CD4-positive, alpha-beta T cell treated with Interleukin-17A for 1 hour (primary cell): ENCODE measurements around the gene TMEM163.
"Not testable (repeated sequence)": the region's sequence is repeated elsewhere in the genome, so short reads cannot be mapped to it uniquely, and the experiment has no call there.

ENCODE experiments used
- DNase-seq: peaks from one replicate; pipeline ENCODE4 v3.0.0-alpha.2; 2020

Gene TMEM163

GRCh38 chr2:134602666-134603065, 116.1 kb downstream of the TMEM163 start:
- no peak for DNase-seq

DNA sequence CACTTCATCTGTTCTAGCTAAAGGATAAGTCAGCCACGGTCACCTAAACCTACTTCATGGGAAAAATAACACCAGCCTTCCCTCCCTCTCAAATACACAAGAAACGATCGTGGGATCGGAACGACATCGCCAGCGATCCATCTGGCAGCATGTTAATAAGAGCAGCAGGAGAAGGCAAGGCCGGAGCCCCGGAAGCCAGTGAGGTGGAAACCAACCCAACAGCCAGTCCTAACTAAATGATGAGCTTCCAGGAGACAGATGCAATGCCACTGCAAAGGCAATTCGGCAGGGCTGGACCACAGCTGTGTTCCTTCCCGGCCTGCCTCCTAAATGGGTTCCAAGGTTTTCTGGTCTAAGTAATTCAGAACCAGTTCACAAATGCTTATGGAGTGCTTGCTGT, 117.5 kb downstream of the TMEM163 start:
- no peak for DNase-seq

DNA sequence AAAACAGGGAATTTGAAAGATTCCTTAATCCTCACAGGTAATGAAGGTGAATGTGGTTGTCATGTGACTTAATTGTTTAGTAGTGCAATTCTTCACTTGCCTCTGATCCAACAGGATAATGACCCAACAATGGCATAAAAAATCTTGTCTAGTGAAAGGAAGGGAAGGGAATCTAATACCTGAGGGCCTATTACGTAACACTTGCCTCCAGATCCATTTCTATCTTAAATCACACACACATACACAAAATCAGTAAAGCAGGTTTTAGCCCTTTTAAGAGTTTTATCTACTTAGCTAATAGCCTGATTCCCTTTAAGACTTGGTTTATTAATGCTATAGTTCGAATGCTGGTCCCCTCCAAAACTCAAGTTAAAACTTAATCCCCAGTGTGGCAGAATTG, 118.6 kb downstream of the TMEM163 start:
- no peak for DNase-seq

DNA sequence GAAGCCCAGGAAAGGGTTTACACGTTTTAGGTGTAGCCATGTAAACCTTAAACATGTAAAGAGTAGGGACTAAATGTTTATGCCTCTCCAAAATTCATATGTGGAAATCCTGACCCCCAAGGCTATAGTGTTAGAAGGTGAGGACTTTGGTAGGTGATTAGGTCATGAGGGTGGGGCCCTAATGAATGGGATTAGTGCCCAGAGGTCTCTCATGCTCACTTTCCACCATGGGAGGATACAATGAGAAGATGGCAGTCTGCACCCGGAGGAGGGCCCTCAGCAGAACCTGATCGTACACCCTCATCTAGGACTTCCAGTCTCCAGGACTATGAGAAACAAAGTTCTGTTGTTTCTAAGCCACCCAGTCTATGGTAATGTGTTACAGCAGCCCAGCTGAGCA, 119.6 kb downstream of the TMEM163 start:
- DNase-seq = no peak

GRCh38 chr2:134594399-134594798, 124.4 kb downstream of the TMEM163 start:
- no peak for DNase-seq

DNA sequence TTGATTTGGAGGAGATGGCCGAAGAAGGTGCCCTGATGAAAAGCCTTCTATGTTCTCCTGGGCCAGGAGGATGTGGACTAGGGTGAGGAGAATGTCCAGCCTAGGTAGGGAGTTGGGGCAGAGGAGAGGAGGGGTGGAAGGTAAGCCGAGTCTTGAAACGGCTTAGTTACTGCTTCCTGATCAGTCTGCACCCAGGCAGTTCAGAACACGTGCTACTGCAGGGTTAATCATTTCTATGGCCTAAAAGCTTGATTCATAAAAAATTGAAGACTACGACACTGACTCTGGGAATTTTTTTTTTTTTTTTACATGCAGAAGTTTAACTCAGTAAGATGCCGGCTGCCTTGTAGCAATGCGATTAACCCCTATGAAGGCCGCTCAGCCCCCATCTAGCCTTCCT, 125.3 kb downstream of the TMEM163 start:
- DNase-seq = no peak

- DNase-seq = no peak
These were observed 126.4 kb downstream of the TMEM163 start for GRCh38 chr2:134592377-134592776.

GRCh38 chr2:134591526-134591925, 127.3 kb downstream of the TMEM163 start:
- no peak for DNase-seq

- no peak for DNase-seq
These were observed 128.1 kb downstream of the TMEM163 start for GRCh38 chr2:134590679-134591078.

- DNase-seq = not testable (repeated sequence)
These were observed 129.4 kb downstream of the TMEM163 start for GRCh38 chr2:134589171-134590083.

DNA sequence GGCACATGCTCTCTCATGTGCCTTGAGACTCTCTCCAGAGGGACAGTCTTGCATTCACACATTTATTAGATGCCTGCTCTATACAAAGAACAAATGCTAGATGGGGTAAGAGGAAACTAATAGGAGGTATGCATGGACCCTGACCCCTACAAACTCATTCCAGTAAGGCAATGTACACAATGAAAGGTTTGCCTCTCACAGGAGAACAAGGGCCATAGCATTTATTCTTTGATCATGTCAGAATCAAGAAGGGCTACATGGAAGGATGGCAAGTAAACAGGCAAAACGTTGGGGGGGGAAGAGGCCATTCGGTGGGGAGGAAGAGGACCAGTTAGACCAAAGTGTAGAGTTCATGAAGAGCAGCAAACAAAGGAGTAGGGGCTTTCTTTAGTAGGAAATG, 130.2 kb downstream of the TMEM163 start:
- DNase-seq = no peak

GRCh38 chr2:134586326-134586965, 132.4 kb downstream of the TMEM163 start:
- no peak for DNase-seq

GRCh38 chr2:134583997-134584520, 134.7 kb downstream of the TMEM163 start:
- no peak for DNase-seq

- DNase-seq = no peak
These were observed 135.3 kb downstream of the TMEM163 start for GRCh38 chr2:134583462-134583861.

GRCh38 chr2:134582547-134582899, 136.3 kb downstream of the TMEM163 start:
- no peak for DNase-seq

- no peak for DNase-seq
These were observed 136.8 kb downstream of the TMEM163 start for GRCh38 chr2:134581877-134582546.

DNA sequence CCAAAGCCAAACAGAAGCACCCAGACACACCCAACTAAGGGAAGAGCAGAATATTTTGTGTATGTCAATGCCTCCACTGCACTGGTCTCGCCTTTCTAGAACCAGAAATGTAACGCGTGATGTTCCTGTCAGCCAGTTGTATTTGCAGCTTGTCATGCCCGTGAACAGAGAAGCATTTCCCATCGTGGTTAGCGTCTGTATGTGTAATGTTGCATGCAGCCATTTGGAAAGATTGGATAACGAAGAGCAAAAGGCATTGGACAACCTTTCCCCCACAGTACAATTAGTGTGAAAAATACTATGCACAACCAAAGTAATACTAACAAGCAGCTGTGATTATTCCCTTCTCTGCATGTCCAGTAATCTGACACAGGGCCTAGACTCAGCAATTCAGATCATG, 140.5 kb downstream of the TMEM163 start:
- no peak for DNase-seq

DNA sequence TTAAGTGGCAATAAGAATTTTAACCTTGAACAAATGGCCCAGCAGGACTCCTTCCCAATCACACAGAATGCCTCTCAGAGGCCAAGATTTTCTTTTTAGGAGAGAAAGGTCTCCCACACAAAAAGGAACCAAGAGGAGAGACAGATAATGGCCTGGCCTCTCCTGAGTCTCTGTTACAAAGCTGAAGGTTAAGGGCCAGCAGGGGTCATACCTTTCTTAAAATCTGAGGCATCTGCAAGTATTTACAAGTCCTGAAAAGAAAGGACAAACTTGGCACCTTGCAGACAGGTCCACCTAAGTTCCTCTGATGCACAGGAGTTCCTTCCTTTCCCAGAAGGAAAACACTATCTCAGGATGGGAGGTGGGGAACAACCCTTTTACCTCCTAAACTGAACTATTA, 142.3 kb downstream of the TMEM163 start:
- peak; percentile 33 for DNase-seq

GRCh38 chr2:134575888-134576287, 142.9 kb downstream of the TMEM163 start:
- no peak for DNase-seq

DNA sequence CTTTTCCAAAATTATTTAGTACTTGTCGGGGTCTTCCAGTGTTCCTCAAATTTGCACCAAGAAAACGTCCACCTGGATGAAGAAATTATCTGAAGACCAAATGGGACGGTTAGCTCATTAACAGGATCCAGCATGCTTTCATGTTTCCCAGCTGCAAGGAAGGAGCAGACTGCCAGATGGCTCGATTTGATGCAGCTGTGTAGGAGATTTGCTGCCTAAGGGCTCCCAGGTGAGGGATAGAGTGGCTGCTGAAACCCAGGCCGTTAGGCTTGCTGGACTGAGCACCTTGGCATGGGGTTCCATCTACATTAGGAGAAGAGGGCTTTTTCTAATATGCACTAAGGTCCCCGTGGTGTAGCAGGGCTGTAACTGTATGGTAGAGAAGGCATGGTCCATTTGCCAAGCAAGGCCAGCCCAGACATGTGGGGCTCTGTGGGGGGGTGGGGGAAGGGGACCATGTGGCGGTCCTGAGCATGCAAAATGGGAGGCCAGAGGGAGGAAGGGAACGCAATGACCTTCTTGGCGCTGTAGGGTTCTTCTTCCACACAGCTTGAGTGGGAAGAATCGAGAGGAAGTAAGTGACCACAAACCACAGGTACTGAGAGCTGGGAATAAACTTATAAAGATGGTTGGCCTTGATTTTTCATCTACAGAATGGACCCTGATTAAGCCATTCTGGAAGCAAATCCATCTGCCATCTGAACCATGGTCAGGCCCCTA, 144.0 kb downstream of the TMEM163 start:
- no peak for DNase-seq

- no peak for DNase-seq
These were observed 145.1 kb downstream of the TMEM163 start for GRCh38 chr2:134573724-134574123.

DNA sequence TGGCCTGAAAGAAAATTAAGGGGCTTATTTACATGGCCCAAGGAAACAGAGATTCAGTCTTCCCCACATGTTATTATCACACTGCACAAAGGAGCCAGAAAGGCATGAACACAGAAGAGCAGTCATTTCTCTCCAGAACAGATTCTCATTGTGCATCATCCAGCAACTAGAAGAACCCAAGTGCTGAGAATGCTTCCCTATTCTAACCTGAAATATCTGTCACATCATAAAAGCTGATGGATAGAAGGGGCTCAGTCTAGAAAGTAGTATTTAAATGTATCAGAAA, 145.8 kb downstream of the TMEM163 start:
- no peak for DNase-seq
